ENCODE measurements around the gene SLC26A8. TPM values are rescaled to one million over a fixed set of nuclear protein-coding genes. Genes with fewer than 3 reads are reported as not detected.

Gene SLC26A8
- total and polyA plus RNA-seq, 4 donors: 0.03 to 0.33 (median 0.18) TPM

DNA sequence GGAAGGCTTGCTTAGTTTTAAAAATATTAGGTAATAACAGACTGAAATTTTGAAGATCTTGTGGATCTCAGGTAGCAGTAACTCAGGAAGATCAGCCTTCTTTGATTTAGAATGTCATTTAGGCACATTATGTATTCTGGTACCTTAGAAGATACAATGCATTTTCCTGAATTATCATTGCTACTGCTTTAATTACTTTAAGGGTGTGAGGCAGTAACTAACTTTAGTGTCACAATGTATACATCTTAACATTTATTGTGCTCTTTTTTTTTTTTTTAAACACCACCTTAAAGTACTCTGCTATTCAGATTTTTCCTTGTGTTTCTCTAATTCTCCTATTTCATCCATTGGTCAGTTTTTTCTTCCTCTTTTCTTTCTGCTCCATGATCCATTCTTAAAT, 16.5 kb upstream of the SLC26A8 start:
- H3K9me3 ChIP-seq (ENCODE audit: control insufficient read depth in 4 of 4, low read length in 3 of 4): no peaks in the 10 kb centered on the region
- no peak overlapping the region for H3K27ac ChIP-seq (ENCODE audit: low read depth in 1 of 2, low read length in 2 of 2)
- H3K4me3 ChIP-seq (ENCODE audit: low read depth in 1 of 3, low read length in 3 of 3): no peak overlapping the region
- no peak for DNase-seq (ENCODE audit: low spot score)
- TF ChIP-seq SP1 (IDR thresholded peaks at IDR 0.05): no peak
- TF ChIP-seq, protein P1, sequence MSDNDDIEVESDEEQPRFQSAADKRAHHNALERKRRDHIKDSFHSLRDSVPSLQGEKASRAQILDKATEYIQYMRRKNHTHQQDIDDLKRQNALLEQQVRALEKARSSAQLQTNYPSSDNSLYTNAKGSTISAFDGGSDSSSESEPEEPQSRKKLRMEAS (IDR thresholded peaks at IDR 0.05): no peak
- no peak for TF ChIP-seq EGR1 (IDR thresholded peaks at IDR 0.05; ENCODE audit: low read depth in 2 of 2)
- TF ChIP-seq, protein P2, sequence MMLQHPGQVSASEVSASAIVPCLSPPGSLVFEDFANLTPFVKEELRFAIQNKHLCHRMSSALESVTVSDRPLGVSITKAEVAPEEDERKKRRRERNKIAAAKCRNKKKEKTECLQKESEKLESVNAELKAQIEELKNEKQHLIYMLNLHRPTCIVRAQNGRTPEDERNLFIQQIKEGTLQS (IDR thresholded peaks at IDR 0.05): no peak
- TF ChIP-seq RXRA (IDR thresholded peaks at IDR 0.05): no peak
- no peak for TF ChIP-seq TAF1 (conservative IDR thresholded peaks at IDR 0.05)
- TF ChIP-seq, protein P3, sequence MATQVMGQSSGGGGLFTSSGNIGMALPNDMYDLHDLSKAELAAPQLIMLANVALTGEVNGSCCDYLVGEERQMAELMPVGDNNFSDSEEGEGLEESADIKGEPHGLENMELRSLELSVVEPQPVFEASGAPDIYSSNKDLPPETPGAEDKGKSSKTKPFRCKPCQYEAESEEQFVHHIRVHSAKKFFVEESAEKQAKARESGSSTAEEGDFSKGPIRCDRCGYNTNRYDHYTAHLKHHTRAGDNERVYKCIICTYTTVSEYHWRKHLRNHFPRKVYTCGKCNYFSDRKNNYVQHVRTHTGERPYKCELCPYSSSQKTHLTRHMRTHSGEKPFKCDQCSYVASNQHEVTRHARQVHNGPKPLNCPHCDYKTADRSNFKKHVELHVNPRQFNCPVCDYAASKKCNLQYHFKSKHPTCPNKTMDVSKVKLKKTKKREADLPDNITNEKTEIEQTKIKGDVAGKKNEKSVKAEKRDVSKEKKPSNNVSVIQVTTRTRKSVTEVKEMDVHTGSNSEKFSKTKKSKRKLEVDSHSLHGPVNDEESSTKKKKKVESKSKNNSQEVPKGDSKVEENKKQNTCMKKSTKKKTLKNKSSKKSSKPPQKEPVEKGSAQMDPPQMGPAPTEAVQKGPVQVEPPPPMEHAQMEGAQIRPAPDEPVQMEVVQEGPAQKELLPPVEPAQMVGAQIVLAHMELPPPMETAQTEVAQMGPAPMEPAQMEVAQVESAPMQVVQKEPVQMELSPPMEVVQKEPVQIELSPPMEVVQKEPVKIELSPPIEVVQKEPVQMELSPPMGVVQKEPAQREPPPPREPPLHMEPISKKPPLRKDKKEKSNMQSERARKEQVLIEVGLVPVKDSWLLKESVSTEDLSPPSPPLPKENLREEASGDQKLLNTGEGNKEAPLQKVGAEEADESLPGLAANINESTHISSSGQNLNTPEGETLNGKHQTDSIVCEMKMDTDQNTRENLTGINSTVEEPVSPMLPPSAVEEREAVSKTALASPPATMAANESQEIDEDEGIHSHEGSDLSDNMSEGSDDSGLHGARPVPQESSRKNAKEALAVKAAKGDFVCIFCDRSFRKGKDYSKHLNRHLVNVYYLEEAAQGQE (IDR thresholded peaks at IDR 0.05): no peak
- no peak for TF ChIP-seq RAD21 (IDR thresholded peaks at IDR 0.05)
- TF ChIP-seq, protein P4, sequence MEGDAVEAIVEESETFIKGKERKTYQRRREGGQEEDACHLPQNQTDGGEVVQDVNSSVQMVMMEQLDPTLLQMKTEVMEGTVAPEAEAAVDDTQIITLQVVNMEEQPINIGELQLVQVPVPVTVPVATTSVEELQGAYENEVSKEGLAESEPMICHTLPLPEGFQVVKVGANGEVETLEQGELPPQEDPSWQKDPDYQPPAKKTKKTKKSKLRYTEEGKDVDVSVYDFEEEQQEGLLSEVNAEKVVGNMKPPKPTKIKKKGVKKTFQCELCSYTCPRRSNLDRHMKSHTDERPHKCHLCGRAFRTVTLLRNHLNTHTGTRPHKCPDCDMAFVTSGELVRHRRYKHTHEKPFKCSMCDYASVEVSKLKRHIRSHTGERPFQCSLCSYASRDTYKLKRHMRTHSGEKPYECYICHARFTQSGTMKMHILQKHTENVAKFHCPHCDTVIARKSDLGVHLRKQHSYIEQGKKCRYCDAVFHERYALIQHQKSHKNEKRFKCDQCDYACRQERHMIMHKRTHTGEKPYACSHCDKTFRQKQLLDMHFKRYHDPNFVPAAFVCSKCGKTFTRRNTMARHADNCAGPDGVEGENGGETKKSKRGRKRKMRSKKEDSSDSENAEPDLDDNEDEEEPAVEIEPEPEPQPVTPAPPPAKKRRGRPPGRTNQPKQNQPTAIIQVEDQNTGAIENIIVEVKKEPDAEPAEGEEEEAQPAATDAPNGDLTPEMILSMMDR (IDR thresholded peaks at IDR 0.05; ENCODE audit: low read depth, low read length, missing input control): no peak
- TF ChIP-seq YY1 (IDR thresholded peaks at IDR 0.05): no peak
- no peak for TF ChIP-seq HNF4A (conservative IDR thresholded peaks at IDR 0.05)
- TF ChIP-seq FOXA2 (IDR thresholded peaks at IDR 0.05): no peak
- TF ChIP-seq, protein P5, sequence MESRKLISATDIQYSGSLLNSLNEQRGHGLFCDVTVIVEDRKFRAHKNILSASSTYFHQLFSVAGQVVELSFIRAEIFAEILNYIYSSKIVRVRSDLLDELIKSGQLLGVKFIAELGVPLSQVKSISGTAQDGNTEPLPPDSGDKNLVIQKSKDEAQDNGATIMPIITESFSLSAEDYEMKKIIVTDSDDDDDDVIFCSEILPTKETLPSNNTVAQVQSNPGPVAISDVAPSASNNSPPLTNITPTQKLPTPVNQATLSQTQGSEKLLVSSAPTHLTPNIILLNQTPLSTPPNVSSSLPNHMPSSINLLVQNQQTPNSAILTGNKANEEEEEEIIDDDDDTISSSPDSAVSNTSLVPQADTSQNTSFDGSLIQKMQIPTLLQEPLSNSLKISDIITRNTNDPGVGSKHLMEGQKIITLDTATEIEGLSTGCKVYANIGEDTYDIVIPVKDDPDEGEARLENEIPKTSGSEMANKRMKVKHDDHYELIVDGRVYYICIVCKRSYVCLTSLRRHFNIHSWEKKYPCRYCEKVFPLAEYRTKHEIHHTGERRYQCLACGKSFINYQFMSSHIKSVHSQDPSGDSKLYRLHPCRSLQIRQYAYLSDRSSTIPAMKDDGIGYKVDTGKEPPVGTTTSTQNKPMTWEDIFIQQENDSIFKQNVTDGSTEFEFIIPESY (IDR thresholded peaks at IDR 0.05): no peak
- TF ChIP-seq HNF4G (IDR thresholded peaks at IDR 0.05): no peak
- no peak for TF ChIP-seq JUND (IDR thresholded peaks at IDR 0.05)
- no peaks in the 10 kb centered on the region for H3K36me3 ChIP-seq (ENCODE audit: control insufficient read depth in 4 of 4, insufficient read depth in 3 of 4, low read depth in 1 of 4, low read length in 3 of 4)
- peaks cover 14 to 27% (median 15%) of the 10 kb centered on the region in 4 donors for H3K4me1 ChIP-seq (ENCODE audit: control insufficient read depth in 4 of 4, insufficient read depth in 4 of 4, low read length in 3 of 4)
- no peaks in the 10 kb centered on the region for H3K27me3 ChIP-seq (ENCODE audit: control insufficient read depth in 4 of 4, insufficient read depth in 4 of 4, low read length in 3 of 4)
- H3K9ac ChIP-seq (ENCODE audit: low read depth in 1 of 2, low read length in 2 of 2): no peak overlapping the region

DNA sequence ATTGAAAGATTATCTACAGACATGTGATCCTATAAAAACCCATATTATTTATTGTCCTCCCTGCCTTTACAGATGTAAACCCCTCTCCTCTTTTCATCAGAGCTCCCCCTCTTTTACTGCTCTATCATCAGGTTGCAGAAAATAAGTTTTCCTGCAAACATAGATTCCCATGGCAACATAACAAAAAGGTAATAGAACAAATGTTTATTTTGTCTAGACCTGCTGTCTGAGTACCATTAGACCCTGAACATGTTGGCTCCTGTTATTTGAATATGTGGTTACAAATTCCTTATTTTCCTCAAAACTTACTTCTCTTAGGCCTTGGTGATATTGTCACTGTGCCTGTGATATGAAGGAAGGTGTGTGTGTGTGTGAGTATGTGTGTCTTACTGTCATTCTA, 14.7 kb upstream of the SLC26A8 start:
- Histone ChIP-seq H3K27me3 (ENCODE audit: control insufficient read depth in 4 of 4, insufficient read depth in 4 of 4, low read length in 3 of 4) (no peaks in the 10 kb centered on the region), H3K4me1 (ENCODE audit: control insufficient read depth in 4 of 4, insufficient read depth in 4 of 4, low read length in 3 of 4) (peaks cover 17 to 35% (median 18%) of the 10 kb centered on the region in 4 donors), H3K9ac (ENCODE audit: low read depth in 1 of 2, low read length in 2 of 2) (no peak overlapping the region), H3K36me3 (ENCODE audit: control insufficient read depth in 4 of 4, insufficient read depth in 3 of 4, low read depth in 1 of 4, low read length in 3 of 4) (no peaks in the 10 kb centered on the region), H3K4me3 (ENCODE audit: low read depth in 1 of 3, low read length in 3 of 3) (no peak overlapping the region), H3K9me3 (ENCODE audit: control insufficient read depth in 4 of 4, low read length in 3 of 4) (no peaks in the 10 kb centered on the region), H3K27ac (ENCODE audit: low read depth in 1 of 2, low read length in 2 of 2) (no peak overlapping the region)
- DNase-seq (ENCODE audit: low spot score): no peak
- TF ChIP-seq GABPA (IDR thresholded peaks at IDR 0.05 in 1 of 2, conservative IDR thresholded peaks at IDR 0.05 in 1 of 2) (no peak), RXRA (IDR thresholded peaks at IDR 0.05) (no peak)
- TF ChIP-seq, protein P2 (IDR thresholded peaks at IDR 0.05): no peak
- TF ChIP-seq, protein P5 (IDR thresholded peaks at IDR 0.05): no peak
- TF ChIP-seq, protein P1 (IDR thresholded peaks at IDR 0.05): no peak

Data from liver (tissue), 9 donors.